Epithelial cell of esophagus (primary cell): ENCODE results near the gene MRPL39.

ENCODE experiments used
- DNase-seq: peaks from one replicate; pipeline ENCODE4 v3.0.0; 2010; ENCODE audit warnings: low read depth
- H3K4me3 ChIP-seq: 2 replicates; pipeline ENCODE4 v1.5.1; 2011; ENCODE audit warnings: mild to moderate bottlenecking, low read length, control low read depth
- TF ChIP-seq, protein P1 (sequence below): IDR thresholded peaks from 2 replicates; pipeline ENCODE4 v1.5.1; 2011; ENCODE audit warnings: low read depth, mild to moderate bottlenecking, low read length, control low read depth, inconsistent platforms; ENCODE audit not compliant: insufficient read depth; ENCODE audit errors: missing control alignments

MRPL39 gene

DNA sequence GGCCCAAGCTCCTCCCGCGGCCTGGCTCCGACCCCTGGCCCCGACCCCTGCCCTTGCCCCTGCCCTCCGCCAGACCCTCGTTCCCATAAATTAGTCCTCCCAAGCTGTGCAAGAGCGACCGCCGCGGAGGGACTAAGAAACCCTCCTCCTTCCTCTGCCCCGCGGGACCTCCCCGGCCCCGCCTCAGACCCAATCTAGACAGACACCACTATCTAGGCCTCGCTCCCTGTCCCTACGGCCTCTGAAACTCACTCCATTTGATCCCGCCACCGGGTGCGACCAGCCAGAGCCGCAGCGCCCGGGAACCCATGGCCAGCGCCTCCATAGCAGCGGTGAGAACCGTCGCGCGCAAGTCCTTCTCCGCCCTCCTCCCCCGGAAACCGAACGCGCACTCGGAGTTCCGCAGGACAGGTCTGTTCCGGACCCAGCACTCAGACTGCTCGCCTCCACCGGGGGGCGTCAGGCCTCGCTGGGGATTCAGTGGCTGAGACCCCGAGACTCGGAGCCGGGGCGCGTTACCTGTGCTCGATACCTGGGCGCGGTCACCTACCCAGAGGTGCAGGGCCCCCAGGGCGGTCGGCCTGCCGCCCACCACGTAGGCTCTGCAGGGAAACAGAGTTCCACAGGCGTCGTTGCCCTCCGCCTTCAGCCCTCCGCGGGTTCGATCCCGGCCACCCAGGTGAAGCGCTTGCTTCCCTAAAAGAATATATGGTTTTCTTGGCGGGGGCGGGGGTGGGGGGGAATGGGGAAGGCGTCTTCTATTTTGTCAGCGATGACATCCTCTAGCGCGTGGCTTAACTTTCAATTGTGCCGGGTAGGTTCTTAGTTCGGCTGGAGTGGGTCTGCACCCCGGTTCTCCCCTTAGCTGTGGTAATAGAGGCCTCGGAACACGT is at the start of gene MRPL39:
TSS of gene MRPL39 (minus strand) at position 331 of the 893 bp plus-strand sequence. CDS start at position 325, 6 bp downstream.
- peak; percentile 93 for DNase-seq
- peak within 1 kb of the TSS; percentile 89 for H3K4me3 ChIP-seq
- TF ChIP-seq, protein P1, sequence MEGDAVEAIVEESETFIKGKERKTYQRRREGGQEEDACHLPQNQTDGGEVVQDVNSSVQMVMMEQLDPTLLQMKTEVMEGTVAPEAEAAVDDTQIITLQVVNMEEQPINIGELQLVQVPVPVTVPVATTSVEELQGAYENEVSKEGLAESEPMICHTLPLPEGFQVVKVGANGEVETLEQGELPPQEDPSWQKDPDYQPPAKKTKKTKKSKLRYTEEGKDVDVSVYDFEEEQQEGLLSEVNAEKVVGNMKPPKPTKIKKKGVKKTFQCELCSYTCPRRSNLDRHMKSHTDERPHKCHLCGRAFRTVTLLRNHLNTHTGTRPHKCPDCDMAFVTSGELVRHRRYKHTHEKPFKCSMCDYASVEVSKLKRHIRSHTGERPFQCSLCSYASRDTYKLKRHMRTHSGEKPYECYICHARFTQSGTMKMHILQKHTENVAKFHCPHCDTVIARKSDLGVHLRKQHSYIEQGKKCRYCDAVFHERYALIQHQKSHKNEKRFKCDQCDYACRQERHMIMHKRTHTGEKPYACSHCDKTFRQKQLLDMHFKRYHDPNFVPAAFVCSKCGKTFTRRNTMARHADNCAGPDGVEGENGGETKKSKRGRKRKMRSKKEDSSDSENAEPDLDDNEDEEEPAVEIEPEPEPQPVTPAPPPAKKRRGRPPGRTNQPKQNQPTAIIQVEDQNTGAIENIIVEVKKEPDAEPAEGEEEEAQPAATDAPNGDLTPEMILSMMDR, result peak; percentile 56

DNA sequence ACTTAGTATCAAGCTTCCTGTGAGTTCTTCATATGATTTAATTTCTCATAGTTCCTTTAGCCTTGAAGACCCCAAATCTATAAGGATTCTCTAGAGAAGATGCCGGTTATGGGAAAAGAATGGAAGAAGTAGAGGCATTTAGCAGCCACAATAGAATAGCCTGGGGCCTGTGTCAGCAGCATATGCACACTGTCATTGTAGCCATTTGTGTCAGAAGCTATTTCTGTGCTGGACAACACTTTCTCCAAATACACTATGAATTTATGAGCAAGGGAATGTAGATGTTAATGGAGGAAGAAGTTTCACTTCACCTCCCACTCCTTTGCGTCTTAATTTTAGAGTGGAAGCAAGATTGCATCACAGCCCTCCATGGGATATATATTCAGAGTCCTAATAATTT is 49.1 kb upstream of the MRPL39 start:
- H3K4me3 ChIP-seq, result no peak overlapping the region
- TF ChIP-seq, protein P1, result no peak
- no peak for DNase-seq

DNA sequence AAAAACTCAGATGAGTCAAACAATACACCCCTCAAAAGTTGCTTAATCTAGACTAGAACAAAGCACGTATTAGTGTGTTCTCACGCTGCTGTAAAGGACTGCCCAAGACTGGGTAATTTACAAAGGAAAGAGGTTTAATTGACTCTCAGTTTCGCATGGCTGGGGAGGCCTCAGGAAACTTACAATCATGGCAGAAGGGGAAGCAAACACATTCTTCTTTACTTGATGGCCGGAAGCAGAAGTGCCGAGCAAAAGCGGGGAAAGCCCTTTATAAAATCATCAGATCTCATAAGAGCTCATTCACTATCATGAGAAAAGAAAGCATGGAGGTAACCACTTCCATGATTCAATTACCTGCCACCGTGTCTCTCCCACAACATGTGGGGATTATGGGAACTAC is 41.9 kb upstream of the MRPL39 start:
- peak; percentile 44 for DNase-seq
- H3K4me3 ChIP-seq, result no peak overlapping the region

DNA sequence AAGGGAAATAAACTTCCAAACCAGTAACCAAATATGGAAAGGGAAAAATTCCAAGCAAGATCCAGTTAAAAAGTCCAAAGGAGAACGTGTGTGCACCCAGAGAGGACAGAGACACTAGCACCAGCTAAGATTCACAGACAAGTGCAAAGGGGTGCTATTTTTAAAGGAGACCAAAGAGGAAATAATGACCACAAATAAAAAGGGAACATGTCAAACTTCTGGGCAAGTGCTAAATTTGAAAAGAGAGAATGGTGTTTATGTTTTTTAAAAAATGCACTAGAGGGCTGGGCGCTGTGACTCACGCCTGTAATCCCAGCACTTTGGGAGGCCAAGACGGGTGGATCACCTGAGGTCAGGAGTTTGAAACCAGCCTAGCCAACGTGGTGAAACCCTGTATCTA is 40.4 kb upstream of the MRPL39 start:
- TF ChIP-seq, protein P1, result no peak
- no peak for DNase-seq
- no peak overlapping the region for H3K4me3 ChIP-seq

More for the DNA sequence above, 41.9 kb upstream of the MRPL39 start:
- TF ChIP-seq, protein P1, result no peak

DNA sequence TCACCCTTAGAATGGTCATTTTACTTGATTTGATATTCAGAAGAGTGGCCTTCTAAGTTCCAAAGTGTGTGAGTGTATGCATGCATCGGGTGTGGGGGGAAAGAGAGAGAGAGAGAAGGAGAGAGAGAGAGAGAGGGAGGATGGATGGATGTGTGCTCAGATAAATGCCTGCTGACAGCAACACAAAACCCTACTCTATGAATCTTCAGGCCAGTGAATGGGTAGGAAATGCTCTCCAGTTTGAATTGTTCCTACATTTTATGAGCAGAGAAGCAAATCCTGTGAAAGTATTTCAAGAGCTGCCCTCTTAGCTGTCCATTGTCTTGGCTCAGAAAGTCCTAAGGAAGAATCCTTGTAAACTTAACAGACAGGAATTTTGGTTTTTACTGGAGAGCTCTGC is 39.2 kb upstream of the MRPL39 start:
- no peak overlapping the region for H3K4me3 ChIP-seq
- no peak for DNase-seq

DNA sequence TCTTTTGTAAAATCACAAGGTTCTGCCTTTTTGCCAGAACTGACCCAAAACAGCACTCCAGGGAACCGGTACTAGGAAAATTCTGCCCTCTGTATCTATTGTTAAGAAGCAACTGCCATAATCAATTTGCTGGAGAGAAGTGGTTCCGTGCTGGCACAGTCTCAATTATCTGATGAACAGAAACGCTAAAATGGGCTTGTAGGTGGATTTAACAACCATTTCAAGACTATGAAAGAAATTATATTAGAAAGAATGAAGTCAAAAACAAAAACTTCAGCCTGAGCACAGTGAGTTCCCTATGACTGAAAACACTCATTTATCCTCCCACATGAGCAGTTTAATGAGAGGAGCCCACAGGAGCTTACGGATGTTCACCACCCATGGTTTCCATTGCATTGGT is 36.2 kb upstream of the MRPL39 start:
- no peak overlapping the region for H3K4me3 ChIP-seq
- TF ChIP-seq, protein P1, result no peak
- DNase-seq, result no peak

More for the DNA sequence above, 39.2 kb upstream of the MRPL39 start:
- TF ChIP-seq, protein P1, result no peak

DNA sequence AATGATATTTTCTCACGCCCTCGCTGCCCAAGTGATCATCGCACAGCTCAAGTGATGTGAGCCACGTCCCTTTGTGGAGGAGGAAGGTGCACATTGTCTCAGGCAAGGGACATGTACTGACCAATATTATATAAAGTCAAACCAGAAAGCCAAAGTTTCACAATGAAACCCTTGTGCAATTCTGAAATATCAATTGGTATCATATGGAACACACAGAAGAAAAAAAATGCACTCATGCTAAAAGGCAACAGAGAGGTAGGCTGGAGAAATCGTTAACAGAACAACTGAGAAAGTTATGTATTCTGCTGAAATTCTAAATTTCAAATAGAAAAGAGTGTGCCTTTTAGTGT is 33.6 kb upstream of the MRPL39 start:
- TF ChIP-seq, protein P1, result no peak
- DNase-seq, result no peak
- H3K4me3 ChIP-seq, result no peak overlapping the region
